Measurements from ENCODE around the gene IFT52.

The IFT52 gene

GRCh38 chr20:43590392-43591303 is at the start of gene IFT52:
TSS of gene IFT52 (plus strand) at chr20:43590937. CDS start at chr20:43594699, 3,762 bp downstream.
- peak; percentile 80 for DNase-seq

GRCh38 chr20:43541214-43541613 is 49.5 kb upstream of the IFT52 start:
- DNase-seq = no peak

- DNase-seq = no peak
These were observed 48.6 kb upstream of the IFT52 start for GRCh38 chr20:43542161-43542560.

GRCh38 chr20:43542674-43543073 is 48.1 kb upstream of the IFT52 start:
- DNase-seq = no peak

- no peak for DNase-seq
These were observed 47.6 kb upstream of the IFT52 start for GRCh38 chr20:43543138-43543537.

- DNase-seq = no peak
These were observed 46.2 kb upstream of the IFT52 start for GRCh38 chr20:43544501-43544900.

GRCh38 chr20:43545837-43546578 is 44.7 kb upstream of the IFT52 start:
- DNase-seq = no peak

GRCh38 chr20:43548273-43548880 is 42.4 kb upstream of the IFT52 start:
- no peak for DNase-seq

GRCh38 chr20:43549416-43550065 is 41.2 kb upstream of the IFT52 start:
- DNase-seq = no peak

GRCh38 chr20:43550456-43550855 is 40.3 kb upstream of the IFT52 start:
- no peak for DNase-seq

GRCh38 chr20:43554369-43554768 is 36.4 kb upstream of the IFT52 start:
- DNase-seq = no peak

- no peak for DNase-seq
These were observed 32.2 kb upstream of the IFT52 start, which contains the start of gene SGK2 for GRCh38 chr20:43558412-43559146. TSS of gene SGK2 (plus strand) at chr20:43559027. CDS start at chr20:43566496, 7,469 bp downstream.

GRCh38 chr20:43559147-43559987 is 31.4 kb upstream of the IFT52 start:
- DNase-seq = no peak

GRCh38 chr20:43560974-43561373 is 29.8 kb upstream of the IFT52 start:
- DNase-seq = no peak

- no peak for DNase-seq
These were observed 27.3 kb upstream of the IFT52 start for GRCh38 chr20:43563429-43563828.

GRCh38 chr20:43563991-43564390 is 26.7 kb upstream of the IFT52 start:
- DNase-seq = no peak

- no peak for DNase-seq
These were observed 26.3 kb upstream of the IFT52 start for GRCh38 chr20:43564455-43564854.

- DNase-seq = no peak
These were observed 25.6 kb upstream of the IFT52 start for GRCh38 chr20:43564993-43565757.

- no peak for DNase-seq
These were observed 25.0 kb upstream of the IFT52 start for GRCh38 chr20:43565758-43566104.

GRCh38 chr20:43567477-43567876 is 23.3 kb upstream of the IFT52 start:
- no peak for DNase-seq

GRCh38 chr20:43568706-43569105 is 22.0 kb upstream of the IFT52 start:
- DNase-seq = no peak

Data from activated effector memory CD4-positive, alpha-beta T cell treated with Interleukin-2 at 50 U/mL for 16 hours (primary cell).